Mucosa of descending colon (tissue), 3 donors: ENCODE measurements around the gene FOXP1. TPM values are rescaled to one million over a fixed set of nuclear protein-coding genes. Genes with fewer than 3 reads are reported as not detected.
"Not testable (repeated sequence)": the region's sequence is repeated elsewhere in the genome, so short reads cannot be mapped to it uniquely, and the experiment has no call there.

ENCODE experiments used
- ATAC-seq: fragments of 200-7000 bp; cut with Tn5 transposase; one replicate; pipeline ENCODE4 v1.9.1; 2020; ENCODE audit warnings: mild to moderate bottlenecking, moderate library complexity
- DNase-seq, 3 donors: peaks; one replicate each; pipeline ENCODE4 v3.0.0-alpha.2; 2020
- H3K36me3 ChIP-seq: fragments of 200-600 bp; one replicate; pipeline ENCODE4 v1.8.0; 2021; ENCODE audit warnings: low read depth, mild to moderate bottlenecking
- H3K4me1 ChIP-seq: fragments of 200-600 bp; one replicate; pipeline ENCODE4 v1.8.0; 2021; ENCODE audit warnings: low read depth, mild to moderate bottlenecking
- H3K4me3 ChIP-seq: fragments of 200-600 bp; one replicate; pipeline ENCODE4 v1.8.0; 2021; ENCODE audit warnings: mild to moderate bottlenecking
- H3K9me3 ChIP-seq: fragments of 200-600 bp; one replicate; pipeline ENCODE4 v1.8.0; 2021; ENCODE audit warnings: mild to moderate bottlenecking
- CTCF ChIP-seq: fragments of 200-600 bp; IDR thresholded peaks from one replicate; pipeline ENCODE4 v1.8.0; 2022; ENCODE audit warnings: antibody characterized with exemption, mild to moderate bottlenecking
- intact Hi-C, 2 donors: fragments of 100-400 bp; cut with DNase I in 1 of 2; cut with micrococcal nuclease in 1 of 2; formaldehyde crosslinking; loops; one replicate each; pipeline versions ENCODE4 v1.11.0 to v1.11.1; 2022; cut with DNase I, micrococcal nuclease
- total RNA-seq, 3 donors: library from RNA; stranded (reverse); fragmentation: NEBNext Ultra II Directional in 2 of 3; extraction: Animal tissue kit (Norgen Biotek cat#: 25700) in 2 of 3; gene quantifications; one replicate each; pipeline versions ENCODE4 v1.2.1 to v1.2.4, GENCODE V29; 2021 to 2023
- donor health status: DM: no; HTN: no; CAD: no; lungs with moderate emphysema.
- donor health status: DM: no; HTN: no; CAD: no.
- donor health status: DM: no; HTN: yes; CAD: no.

The FOXP1 gene
- total RNA-seq, 3 donors from 2014 or later, result 133 to 217 (median 214) TPM

- H3K36me3 ChIP-seq, result no peaks in the 10 kb centered on the region
- ATAC-seq (peak; percentile 54), DNase-seq (no peak)
- intact Hi-C loops, result no loop called here
- TF ChIP-seq CTCF, result no peak
- H3K9me3 ChIP-seq, result no peaks in the 10 kb centered on the region
- no peak overlapping the region for H3K4me3 ChIP-seq
- H3K4me1 ChIP-seq, result peaks cover 19% of the 10 kb centered on the region
Measured at GRCh38 chr3:71025010-71025409, 558.5 kb downstream of the FOXP1 start.

GRCh38 chr3:71022551-71023335 lies 560.8 kb downstream of the FOXP1 start:
- no peaks in the 10 kb centered on the region for H3K36me3 ChIP-seq
- H3K4me1 ChIP-seq, result peaks cover 19% of the 10 kb centered on the region
- intact Hi-C loops, result no loop called here
- peak; percentile 63 for ATAC-seq
- DNase-seq, result no peak
- no peak for TF ChIP-seq CTCF
- H3K9me3 ChIP-seq, result no peaks in the 10 kb centered on the region
- H3K4me3 ChIP-seq, result no peak overlapping the region

GRCh38 chr3:71018799-71019198 lies 564.7 kb downstream of the FOXP1 start:
- Histone ChIP-seq H3K4me1 (no peaks in the 10 kb centered on the region), H3K4me3 (no peak overlapping the region), H3K36me3 (no peaks in the 10 kb centered on the region), H3K9me3 (no peaks in the 10 kb centered on the region)
- intact Hi-C loops, result no loop called here
- DNase-seq (no peak), ATAC-seq (no peak)
- TF ChIP-seq CTCF, result no peak

GRCh38 chr3:71016178-71016845 lies 567.2 kb downstream of the FOXP1 start:
- Histone ChIP-seq H3K9me3 (no peaks in the 10 kb centered on the region), H3K36me3 (no peaks in the 10 kb centered on the region), H3K4me3 (no peak overlapping the region), H3K4me1 (peaks cover under 1% of the 10 kb centered on the region)
- TF ChIP-seq CTCF, result no peak
- ATAC-seq (peak; percentile 27), DNase-seq (no peak)
- intact Hi-C loops, result no loop called here

- H3K9me3 ChIP-seq, H3K4me3 ChIP-seq, intact Hi-C loops, H3K36me3 ChIP-seq, ATAC-seq, H3K4me1 ChIP-seq, DNase-seq: not testable (repeated sequence)
Measured at GRCh38 chr3:71014616-71015015, 568.9 kb downstream of the FOXP1 start.

- peak; percentile 69 for ATAC-seq
- no peak for TF ChIP-seq CTCF
- H3K4me1 ChIP-seq, result peaks cover 12% of the 10 kb centered on the region
Measured at GRCh38 chr3:71012971-71013370, 570.6 kb downstream of the FOXP1 start.

More at GRCh38 chr3:71012971-71013370, 570.6 kb downstream of the FOXP1 start:
- H3K9me3 ChIP-seq, result no peaks in the 10 kb centered on the region
- intact Hi-C loops, result no loop called here
- no peak for DNase-seq
- H3K36me3 ChIP-seq, result no peaks in the 10 kb centered on the region
- H3K4me3 ChIP-seq, result no peak overlapping the region
